RWPE1 (cell line): ENCODE measurements around the gene FBXO39.

Experiments used
- CTCF ChIA-PET: fragments of 350-600 bp; sonication (Branson Sonifier 250); formaldehyde crosslinking; extraction: SDS; loops from one replicate; lab custom pipeline; 2021; lab: Yijun Ruan, JAX
- POLR2A ChIA-PET: fragments of 400-600 bp; formaldehyde crosslinking; extraction: SDS; loops from one replicate; lab custom pipeline; 2020; ENCODE audit warnings: antibody characterized with exemption; ENCODE audit not compliant: low non-redundant PET; lab: Yijun Ruan, JAX
- DNase-seq: peaks from one replicate; pipeline ENCODE4 v3.0.0; 2012; ENCODE audit warnings: low spot score
- H3K27ac ChIP-seq: fragments of 450-650 bp; 2 replicates; pipeline ENCODE4 v1.5.1; 2017
- TF ChIP-seq, protein P1 (sequence below): fragments of 450-650 bp; conservative IDR thresholded peaks from 2 replicates; pipeline ENCODE4 v1.5.1; 2017; ENCODE audit warnings: low read depth, mild to moderate bottlenecking

Gene FBXO39

GRCh38 chr17:6753546-6753945, 22.5 kb upstream of the FBXO39 start:
- POLR2A ChIA-PET = no interaction called here
- no peak for DNase-seq
- peak overlapping the region; percentile 93 for H3K27ac ChIP-seq
- TF ChIP-seq, protein P1, sequence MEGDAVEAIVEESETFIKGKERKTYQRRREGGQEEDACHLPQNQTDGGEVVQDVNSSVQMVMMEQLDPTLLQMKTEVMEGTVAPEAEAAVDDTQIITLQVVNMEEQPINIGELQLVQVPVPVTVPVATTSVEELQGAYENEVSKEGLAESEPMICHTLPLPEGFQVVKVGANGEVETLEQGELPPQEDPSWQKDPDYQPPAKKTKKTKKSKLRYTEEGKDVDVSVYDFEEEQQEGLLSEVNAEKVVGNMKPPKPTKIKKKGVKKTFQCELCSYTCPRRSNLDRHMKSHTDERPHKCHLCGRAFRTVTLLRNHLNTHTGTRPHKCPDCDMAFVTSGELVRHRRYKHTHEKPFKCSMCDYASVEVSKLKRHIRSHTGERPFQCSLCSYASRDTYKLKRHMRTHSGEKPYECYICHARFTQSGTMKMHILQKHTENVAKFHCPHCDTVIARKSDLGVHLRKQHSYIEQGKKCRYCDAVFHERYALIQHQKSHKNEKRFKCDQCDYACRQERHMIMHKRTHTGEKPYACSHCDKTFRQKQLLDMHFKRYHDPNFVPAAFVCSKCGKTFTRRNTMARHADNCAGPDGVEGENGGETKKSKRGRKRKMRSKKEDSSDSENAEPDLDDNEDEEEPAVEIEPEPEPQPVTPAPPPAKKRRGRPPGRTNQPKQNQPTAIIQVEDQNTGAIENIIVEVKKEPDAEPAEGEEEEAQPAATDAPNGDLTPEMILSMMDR = no peak
- CTCF ChIA-PET = no interaction called here

DNA sequence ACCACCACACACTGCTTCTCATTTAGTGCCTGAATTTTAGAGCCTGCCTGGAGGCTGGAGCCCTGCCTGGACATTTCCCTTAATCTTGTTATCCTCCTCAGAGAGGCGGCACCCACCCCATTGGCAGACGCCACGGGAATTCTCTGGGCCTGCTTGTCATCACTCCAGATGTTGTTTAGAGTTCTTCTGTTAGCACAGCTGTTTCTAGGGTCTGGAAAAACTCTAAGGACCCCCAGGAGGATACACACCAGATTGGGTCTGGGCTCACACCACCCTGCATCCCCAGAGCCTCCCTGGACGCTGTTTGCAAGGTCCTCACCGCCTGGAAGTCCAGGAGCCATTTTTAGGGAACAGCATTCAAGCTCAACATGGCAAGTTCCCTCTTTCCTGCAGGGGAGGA, 20.7 kb upstream of the FBXO39 start:
- ChIA-PET CTCF (interaction anchor here (1.5 kb wide), 1 partner anchor 89 kb away, joined by 6 read pairs; no protein-coding TSS in a partner anchor), POLR2A (no interaction called here)
- no peak for DNase-seq
- peak overlapping the region; percentile 64 for H3K27ac ChIP-seq
- TF ChIP-seq, protein P1 = no peak

- POLR2A ChIA-PET = no interaction called here
- TF ChIP-seq, protein P1 = no peak
- peak; percentile 23 for DNase-seq
- CTCF ChIA-PET = interaction anchor here (1.5 kb wide), 1 partner anchor 89 kb away, joined by 6 read pairs; no protein-coding TSS in a partner anchor
- H3K27ac ChIP-seq = peak within 1 kb of the TSS; percentile 64
Observed at GRCh38 chr17:6755731-6756184, 20.3 kb upstream of the FBXO39 start, which contains the start of gene XAF1. TSS of gene XAF1 (plus strand) at chr17:6756046. CDS start at chr17:6756079, 33 bp downstream.

DNA sequence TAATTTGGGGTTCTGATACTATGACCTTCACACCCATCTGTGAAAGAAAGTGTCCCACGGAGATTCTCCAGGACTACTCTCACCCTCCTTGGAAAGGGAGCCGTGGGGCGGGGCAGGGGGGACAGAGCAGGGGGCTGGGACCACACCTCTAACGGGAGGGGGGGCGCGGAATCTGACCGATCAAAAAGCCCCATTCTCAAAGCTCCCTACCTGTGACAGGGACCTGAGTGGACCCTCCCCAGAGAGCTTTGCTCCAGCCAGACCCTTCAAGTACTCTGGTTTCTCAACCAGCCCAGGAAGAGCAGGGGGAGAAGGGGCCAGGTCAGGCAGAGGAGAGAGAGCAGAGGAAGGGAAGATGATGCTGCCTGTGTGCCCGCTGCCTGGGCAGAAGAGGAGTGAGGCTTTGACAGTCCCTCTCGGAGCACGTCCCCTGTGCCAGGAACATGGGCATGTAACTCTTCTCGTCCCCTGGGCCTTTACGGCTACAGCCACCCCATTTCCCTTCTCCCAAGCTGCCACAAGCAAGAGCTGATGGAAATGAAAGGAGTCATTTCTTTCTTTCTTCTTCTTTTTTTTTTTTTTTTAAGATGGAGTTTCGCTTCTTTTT, 19.5 kb upstream of the FBXO39 start:
- DNase-seq = no peak
- ChIA-PET POLR2A (no interaction called here), CTCF (interaction anchor here (1.5 kb wide), 1 partner anchor 90 kb away, joined by 6 read pairs; no protein-coding TSS in a partner anchor)
- peak overlapping the region; percentile 64 for H3K27ac ChIP-seq
- TF ChIP-seq, protein P1 = no peak

DNA sequence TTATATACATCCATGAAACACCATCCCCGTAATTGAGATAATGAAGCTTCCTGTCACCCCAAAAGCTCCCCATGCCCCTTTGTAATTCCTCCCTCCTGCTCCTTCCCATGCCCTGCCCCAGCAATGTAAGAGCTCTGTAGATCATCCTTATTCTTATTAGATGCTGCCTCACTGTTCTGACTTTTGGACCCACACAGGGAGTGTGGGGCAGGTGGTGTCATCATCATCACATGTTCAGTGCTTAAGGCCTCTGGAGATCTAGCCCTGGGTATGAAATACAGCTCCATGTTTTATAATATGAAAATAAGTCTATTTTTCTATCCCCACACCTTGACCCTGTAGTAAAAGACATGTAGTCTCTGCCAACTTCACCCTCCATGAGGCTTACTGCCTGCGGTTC, 18.3 kb upstream of the FBXO39 start:
- no peak overlapping the region for H3K27ac ChIP-seq
- POLR2A ChIA-PET = no interaction called here
- TF ChIP-seq, protein P1 = no peak
- CTCF ChIA-PET = no interaction called here
- no peak for DNase-seq

GRCh38 chr17:6761779-6762178, 14.2 kb upstream of the FBXO39 start:
- ChIA-PET POLR2A (no interaction called here), CTCF (no interaction called here)
- DNase-seq = no peak
- H3K27ac ChIP-seq = no peak overlapping the region
- TF ChIP-seq, protein P1 = no peak
